GM23248 (cell line): ENCODE results near the gene ITGB1BP1. TPM values are rescaled to one million over a fixed set of nuclear protein-coding genes. Genes with fewer than 3 reads are reported as not detected.

Experiments used
- DNase-seq: peaks from one replicate; pipeline ENCODE4 v3.0.0-alpha.2; 2015
- H2AFZ ChIP-seq: fragments of 200-600 bp; sonication (generic); 2 replicates; pipeline ENCODE4 v1.6.1; 2016; ENCODE audit warnings: antibody characterized with exemption
- H3F3A ChIP-seq: fragments of 200-600 bp; sonication (generic); 2 replicates; pipeline ENCODE4 v1.6.1; 2016; ENCODE audit warnings: mild to moderate bottlenecking, antibody characterized with exemption, mixed run types; ENCODE audit not compliant: insufficient read depth
- H3K27ac ChIP-seq: fragments of 200-600 bp; sonication (generic); 2 replicates; pipeline ENCODE4 v1.5.1; 2016; ENCODE audit warnings: mild to moderate bottlenecking
- H3K27me3 ChIP-seq: fragments of 200-600 bp; sonication (generic); replicated peaks from 2 replicates; pipeline ENCODE4 v1.6.1; 2016; ENCODE audit warnings: mild to moderate bottlenecking; ENCODE audit not compliant: insufficient read depth
- H3K36me3 ChIP-seq: fragments of 200-600 bp; sonication (generic); 2 replicates; pipeline ENCODE4 v1.6.1; 2016; ENCODE audit warnings: low read depth, mild to moderate bottlenecking
- H3K4me1 ChIP-seq: fragments of 200-600 bp; sonication (generic); 2 replicates; pipeline ENCODE4 v1.6.1; 2016; ENCODE audit warnings: mild to moderate bottlenecking; ENCODE audit not compliant: insufficient read depth
- H3K4me2 ChIP-seq: fragments of 200-600 bp; sonication (generic); one replicate; pipeline ENCODE4 v1.6.1; 2016; ENCODE audit warnings: mild to moderate bottlenecking; ENCODE audit not compliant: unreplicated experiment
- H3K4me3 ChIP-seq: fragments of 200-600 bp; sonication (generic); 2 replicates; pipeline ENCODE4 v1.5.1; 2016; ENCODE audit warnings: mild to moderate bottlenecking
- H3K79me2 ChIP-seq: fragments of 200-600 bp; sonication (generic); 2 replicates; pipeline ENCODE4 v1.6.1; 2016; ENCODE audit warnings: mild to moderate bottlenecking; ENCODE audit not compliant: insufficient read depth
- H3K9ac ChIP-seq: fragments of 200-600 bp; sonication (generic); 2 replicates; pipeline ENCODE4 v1.6.1; 2016; ENCODE audit warnings: mild to moderate bottlenecking
- H3K9me2 ChIP-seq: fragments of 200-600 bp; sonication (generic); 2 replicates; pipeline ENCODE4 v1.6.1; 2016; ENCODE audit warnings: mixed run types, mild to moderate bottlenecking, moderate library complexity; ENCODE audit not compliant: insufficient read depth
- H3K9me3 ChIP-seq: fragments of 200-600 bp; sonication (generic); one replicate; pipeline ENCODE4 v1.6.1; 2017; ENCODE audit warnings: low read depth
- H4K20me1 ChIP-seq: fragments of 200-600 bp; sonication (generic); 2 replicates; pipeline ENCODE4 v1.6.0; 2016; ENCODE audit not compliant: insufficient read depth
- EZH2 ChIP-seq: fragments of 200-600 bp; sonication (generic); IDR thresholded peaks from 2 replicates; pipeline ENCODE4 v1.6.1; 2018; ENCODE audit warnings: antibody characterized with exemption, mild to moderate bottlenecking; ENCODE audit not compliant: insufficient read depth, poor library complexity, severe bottlenecking
- EZH2phosphoT487 ChIP-seq: fragments of 200-600 bp; sonication (generic); IDR thresholded peaks from 2 replicates; pipeline ENCODE4 v1.6.1; 2018; ENCODE audit warnings: antibody characterized with exemption, moderate library complexity, mild to moderate bottlenecking, low read depth; ENCODE audit not compliant: insufficient read depth
- WGBS, 2 experiments: methylation state at CpG; one replicate each; pipeline ENCODE4 v1.1.6; 2015 to 2017; ENCODE audit warnings: low lambda C conversion rate in 2 of 2, low coverage in 1 of 2; ENCODE audit errors: missing lambda C conversion rate in 2 of 2; 5-methylcytosine and 5-hydroxymethylcytosine counted together
- in situ Hi-C: fragments of 300-500 bp; cut with MboI; formaldehyde crosslinking; loops from 2 replicates; pipeline ENCODE4 v1.15.0; 2020
- polyA plus RNA-seq: library from polyadenylated mRNA; unstranded; fragments of >200 nt; fragmentation: Nextera tagmentation; extraction: Ambion mirVana; gene quantifications from 2 replicates; pipeline ENCODE4 v1.2.1, GENCODE V29; 2016
- total RNA-seq: library from RNA; depleted of rRNA; stranded (reverse); fragments of >200 nt; shearing (Covaris generic); gene quantifications from 2 replicates; pipeline ENCODE4 v1.2.3, GENCODE V29; 2014

The ITGB1BP1 gene
- total and polyA plus RNA-seq, 2 experiments from 2014 or later: 39.0 to 289 TPM

DNA sequence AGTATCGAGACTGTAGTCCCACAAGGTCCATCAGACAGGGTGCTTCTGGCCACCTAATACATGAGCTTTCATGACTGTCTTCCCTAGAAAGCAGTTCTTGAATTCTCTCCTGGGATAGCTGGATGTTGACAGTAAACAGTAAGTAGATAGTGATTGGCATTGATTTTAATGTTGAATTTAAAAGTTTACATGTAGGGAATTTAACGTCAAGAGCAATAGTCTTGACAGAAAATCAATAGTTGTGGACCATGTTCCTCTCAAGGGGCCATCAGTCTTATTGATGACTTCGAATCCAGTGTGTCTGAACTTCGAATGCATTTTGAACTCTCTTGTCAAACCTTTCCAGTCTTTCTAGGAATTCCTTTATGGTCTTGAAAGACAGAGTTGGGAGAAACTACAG, 63.9 kb downstream of the ITGB1BP1 start:
- H3K36me3 ChIP-seq: peaks cover 77% of the 10 kb centered on the region
- no peak for TF ChIP-seq EZH2
- no peak for TF ChIP-seq EZH2phosphoT487
- no peak overlapping the region for H3K4me3 ChIP-seq
- H3K27me3 ChIP-seq: no peaks in the 10 kb centered on the region
- no peak for DNase-seq
- no peaks in the 10 kb centered on the region for H3K9me2 ChIP-seq
- no peaks in the 10 kb centered on the region for H3K9me3 ChIP-seq
- H3K4me1 ChIP-seq: peaks cover 36% of the 10 kb centered on the region
- H3K9ac ChIP-seq: no peak overlapping the region
- no peak overlapping the region for H3K27ac ChIP-seq
- H4K20me1 ChIP-seq: no peaks in the 10 kb centered on the region
- H2AFZ ChIP-seq: no peak overlapping the region
- H3F3A ChIP-seq: peaks cover 63% of the 10 kb centered on the region
- no peak overlapping the region for H3K4me2 ChIP-seq
- WGBS, 2 experiments: 72 to 77% methylated on average over 4 of the region's 4 CpGs
- H3K79me2 ChIP-seq: peaks cover 22% of the 10 kb centered on the region; the same call in 1 of the 2 replicates
- in situ Hi-C loops: no loop called here

DNA sequence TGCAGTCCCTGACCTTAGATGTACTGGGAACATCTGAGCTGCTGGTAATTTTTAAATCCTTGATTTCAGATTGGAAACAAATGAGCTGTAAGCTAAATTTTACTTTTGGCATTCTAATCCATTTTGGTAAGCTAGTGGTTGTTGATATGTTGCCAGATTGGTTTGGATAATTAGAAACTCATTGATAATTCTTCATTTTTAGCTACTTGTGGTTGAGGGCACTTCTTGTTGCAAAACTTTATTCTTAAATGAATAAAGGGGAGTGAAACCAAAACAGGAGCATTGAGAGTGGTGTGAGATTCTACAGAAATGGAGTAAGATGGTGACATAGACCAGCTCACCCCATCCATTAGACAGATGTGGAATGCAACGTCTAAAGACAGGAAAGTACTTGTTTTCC, 64.5 kb downstream of the ITGB1BP1 start:
- Histone ChIP-seq H2AFZ (no peak overlapping the region), H3K9me3 (no peaks in the 10 kb centered on the region), H4K20me1 (no peaks in the 10 kb centered on the region), H3K4me3 (no peak overlapping the region), H3K4me1 (peaks cover 36% of the 10 kb centered on the region), H3F3A (peaks cover 63% of the 10 kb centered on the region), H3K27ac (no peak overlapping the region), H3K9me2 (no peaks in the 10 kb centered on the region), H3K36me3 (peaks cover 74% of the 10 kb centered on the region), H3K27me3 (no peaks in the 10 kb centered on the region), H3K9ac (no peak overlapping the region), H3K4me2 (no peak overlapping the region), H3K79me2 (peaks cover 19% of the 10 kb centered on the region; the same call in 1 of the 2 replicates)
- WGBS, 2 experiments: 64 to 66% methylated on average over 1 of the region's 1 CpG
- DNase-seq: no peak
- TF ChIP-seq EZH2: no peak
- TF ChIP-seq EZH2phosphoT487: no peak
- in situ Hi-C loops: no loop called here

DNA sequence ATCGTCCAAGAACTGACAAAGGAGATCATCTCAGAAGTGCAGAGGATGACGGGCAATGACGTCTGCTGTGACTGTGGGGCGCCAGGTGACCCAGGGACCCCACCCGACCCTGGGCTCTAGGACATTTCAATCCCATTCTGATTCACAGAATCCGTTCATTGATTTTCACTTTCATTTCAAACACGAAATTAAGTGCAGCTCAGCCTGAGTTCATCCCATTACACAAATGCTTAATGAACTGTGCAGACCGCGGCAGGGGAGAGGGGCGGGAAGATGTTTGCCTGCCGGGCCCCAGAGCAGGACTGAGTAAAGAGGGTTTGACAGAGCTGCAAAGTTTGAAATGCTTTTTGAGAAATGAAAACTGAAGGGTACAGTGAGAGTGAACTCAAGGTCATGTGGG, 67.1 kb downstream of the ITGB1BP1 start:
- H3K27me3 ChIP-seq: no peaks in the 10 kb centered on the region
- H3K4me3 ChIP-seq: no peak overlapping the region
- in situ Hi-C loops: no loop called here
- peak overlapping the region; percentile 47 for H3K4me2 ChIP-seq
- TF ChIP-seq EZH2phosphoT487 (no peak), EZH2 (no peak)
- H3K9ac ChIP-seq: peak overlapping the region; percentile 31
- H3K9me3 ChIP-seq: no peaks in the 10 kb centered on the region
- H3K4me1 ChIP-seq: peaks cover 34% of the 10 kb centered on the region
- 18 to 23% methylated on average over 11 of the region's 11 CpGs for WGBS, 2 experiments
- H3K79me2 ChIP-seq: peaks cover 10% of the 10 kb centered on the region; the same call in 1 of the 2 replicates
- H3K27ac ChIP-seq: peak overlapping the region; percentile 6; the same call in 1 of the 2 replicates
- H3K9me2 ChIP-seq: no peaks in the 10 kb centered on the region
- no peaks in the 10 kb centered on the region for H4K20me1 ChIP-seq
- H2AFZ ChIP-seq: no peak overlapping the region
- H3K36me3 ChIP-seq: peaks cover 69% of the 10 kb centered on the region
- H3F3A ChIP-seq: peaks cover 60% of the 10 kb centered on the region
- peak; percentile 24 for DNase-seq

DNA sequence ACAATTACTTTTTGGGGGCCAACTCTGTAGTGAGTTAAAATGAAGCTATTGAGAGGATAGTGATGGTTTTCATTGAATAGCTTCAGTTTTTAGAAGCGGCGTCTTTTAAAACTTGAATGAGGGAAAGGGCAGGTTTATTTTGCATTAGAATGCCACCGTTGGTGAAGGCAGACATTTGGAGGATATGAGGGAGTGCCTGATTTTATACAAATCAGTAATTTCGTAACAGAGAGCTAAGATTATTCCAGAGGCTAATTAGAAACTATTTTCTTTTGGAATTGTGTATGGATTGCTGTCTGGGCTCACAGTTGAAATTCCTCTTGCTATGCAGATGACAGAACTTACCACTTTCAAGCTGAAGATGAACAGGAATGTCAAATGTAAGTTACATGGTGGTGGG, 67.6 kb downstream of the ITGB1BP1 start:
- TF ChIP-seq EZH2: no peak
- TF ChIP-seq EZH2phosphoT487: no peak
- Histone ChIP-seq H2AFZ (no peak overlapping the region), H4K20me1 (no peaks in the 10 kb centered on the region), H3K9me2 (no peaks in the 10 kb centered on the region), H3K27ac (peak overlapping the region; percentile 9; the same call in 1 of the 2 replicates), H3K4me3 (no peak overlapping the region), H3K79me2 (peaks cover 14% of the 10 kb centered on the region; the same call in 1 of the 2 replicates), H3K4me1 (peaks cover 29% of the 10 kb centered on the region), H3F3A (peaks cover 55% of the 10 kb centered on the region), H3K4me2 (peak overlapping the region; percentile 47), H3K36me3 (peaks cover 75% of the 10 kb centered on the region), H3K9ac (peak overlapping the region; percentile 31), H3K9me3 (no peaks in the 10 kb centered on the region), H3K27me3 (no peaks in the 10 kb centered on the region)
- 35 to 42% methylated on average over 4 of the region's 4 CpGs for WGBS, 2 experiments
- no peak for DNase-seq
- in situ Hi-C loops: no loop called here
